ENCODE measurements around the gene PXYLP1. TPM values are rescaled to one million over a fixed set of nuclear protein-coding genes. Genes with fewer than 3 reads are reported as not detected.
A peak's percentile ranks its signal among the peaks of the same experiment; 100 is the strongest.

PXYLP1 gene
- total and polyA plus RNA-seq, 9 of the 15 experiments (the other 6 are each of a cell fraction or from before 2014, with no cell fraction given) = 0.80 to 2.9 (median 1.3) TPM

DNA sequence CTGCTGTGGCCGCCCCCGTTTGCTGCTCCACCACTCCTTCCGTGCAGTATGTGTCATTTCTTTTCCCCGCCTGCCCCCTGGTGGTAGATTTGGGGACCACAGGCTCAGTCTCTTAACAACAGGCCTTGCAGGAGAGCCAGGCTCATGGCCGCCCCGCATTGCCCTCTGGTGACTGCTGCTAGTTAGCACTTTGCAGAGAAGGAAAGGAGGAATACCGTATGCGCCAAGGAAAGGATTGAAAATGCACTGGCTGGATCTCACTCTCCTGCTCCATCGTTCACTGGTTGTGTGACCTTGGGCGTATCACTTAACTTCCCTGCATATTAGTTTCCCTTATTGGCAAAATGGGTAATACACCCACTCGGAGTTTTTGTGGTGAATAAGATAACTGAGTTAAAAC lies 39.3 kb upstream of the PXYLP1 start (continued):
- TF ChIP-seq, protein P1, sequence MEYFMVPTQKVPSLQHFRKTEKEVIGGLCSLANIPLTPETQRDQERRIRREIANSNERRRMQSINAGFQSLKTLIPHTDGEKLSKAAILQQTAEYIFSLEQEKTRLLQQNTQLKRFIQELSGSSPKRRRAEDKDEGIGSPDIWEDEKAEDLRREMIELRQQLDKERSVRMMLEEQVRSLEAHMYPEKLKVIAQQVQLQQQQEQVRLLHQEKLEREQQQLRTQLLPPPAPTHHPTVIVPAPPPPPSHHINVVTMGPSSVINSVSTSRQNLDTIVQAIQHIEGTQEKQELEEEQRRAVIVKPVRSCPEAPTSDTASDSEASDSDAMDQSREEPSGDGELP (CRISPR knock-in tag; IDR thresholded peaks at IDR 0.05; ENCODE audit: borderline replicate concordance) = peak; percentile 47; the same call in 1 of the 2 replicates
- no peak for TF ChIP-seq OTX1 (CRISPR knock-in tag; IDR thresholded peaks at IDR 0.05)
- TF ChIP-seq CXXC5 (CRISPR knock-in tag; IDR thresholded peaks at IDR 0.05) = no peak
- TF ChIP-seq SMAD4 (CRISPR knock-in tag; conservative IDR thresholded peaks at IDR 0.05) = no peak
- no peak for TF ChIP-seq KLF1 (tag; IDR thresholded peaks at IDR 0.05)
- TF ChIP-seq ZNF41 (CRISPR knock-in tag; conservative IDR thresholded peaks at IDR 0.05) = no peak
- TF ChIP-seq, protein P2, sequence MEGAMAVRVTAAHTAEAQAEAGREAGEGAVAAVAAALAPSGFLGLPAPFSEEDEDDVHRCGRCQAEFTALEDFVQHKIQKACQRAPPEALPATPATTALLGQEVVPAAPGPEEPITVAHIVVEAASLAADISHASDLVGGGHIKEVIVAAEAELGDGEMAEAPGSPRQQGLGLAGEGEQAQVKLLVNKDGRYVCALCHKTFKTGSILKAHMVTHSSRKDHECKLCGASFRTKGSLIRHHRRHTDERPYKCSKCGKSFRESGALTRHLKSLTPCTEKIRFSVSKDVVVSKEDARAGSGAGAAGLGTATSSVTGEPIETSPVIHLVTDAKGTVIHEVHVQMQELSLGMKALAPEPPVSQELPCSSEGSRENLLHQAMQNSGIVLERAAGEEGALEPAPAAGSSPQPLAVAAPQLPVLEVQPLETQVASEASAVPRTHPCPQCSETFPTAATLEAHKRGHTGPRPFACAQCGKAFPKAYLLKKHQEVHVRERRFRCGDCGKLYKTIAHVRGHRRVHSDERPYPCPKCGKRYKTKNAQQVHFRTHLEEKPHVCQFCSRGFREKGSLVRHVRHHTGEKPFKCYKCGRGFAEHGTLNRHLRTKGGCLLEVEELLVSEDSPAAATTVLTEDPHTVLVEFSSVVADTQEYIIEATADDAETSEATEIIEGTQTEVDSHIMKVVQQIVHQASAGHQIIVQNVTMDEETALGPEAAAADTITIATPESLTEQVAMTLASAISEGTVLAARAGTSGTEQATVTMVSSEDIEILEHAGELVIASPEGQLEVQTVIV (CRISPR knock-in tag; IDR thresholded peaks at IDR 0.05; ENCODE audit: borderline replicate concordance) = no peak
- TF ChIP-seq SMARCA5 (IDR thresholded peaks at IDR 0.05) = no peak
- no peak for TF ChIP-seq RNF2 (IDR thresholded peaks at IDR 0.05)
- TF ChIP-seq IRF2 (CRISPR knock-in tag; IDR thresholded peaks at IDR 0.05) = no peak
- TF ChIP-seq ZNF764 (CRISPR knock-in tag; IDR thresholded peaks at IDR 0.05; ENCODE audit: low read depth) = no peak
- TF ChIP-seq, protein P3, sequence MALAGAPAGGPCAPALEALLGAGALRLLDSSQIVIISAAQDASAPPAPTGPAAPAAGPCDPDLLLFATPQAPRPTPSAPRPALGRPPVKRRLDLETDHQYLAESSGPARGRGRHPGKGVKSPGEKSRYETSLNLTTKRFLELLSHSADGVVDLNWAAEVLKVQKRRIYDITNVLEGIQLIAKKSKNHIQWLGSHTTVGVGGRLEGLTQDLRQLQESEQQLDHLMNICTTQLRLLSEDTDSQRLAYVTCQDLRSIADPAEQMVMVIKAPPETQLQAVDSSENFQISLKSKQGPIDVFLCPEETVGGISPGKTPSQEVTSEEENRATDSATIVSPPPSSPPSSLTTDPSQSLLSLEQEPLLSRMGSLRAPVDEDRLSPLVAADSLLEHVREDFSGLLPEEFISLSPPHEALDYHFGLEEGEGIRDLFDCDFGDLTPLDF (CRISPR knock-in tag; IDR thresholded peaks at IDR 0.05) = no peak
- no peak for TF ChIP-seq HNRNPK (IDR thresholded peaks at IDR 0.05; ENCODE audit: low read depth, low read length, poor library complexity, severe bottlenecking)
- no peak; the same call in 1 of the 2 replicates for TF ChIP-seq MYNN (IDR thresholded peaks at IDR 0.05)
- TF ChIP-seq MYNN (CRISPR knock-in tag; IDR thresholded peaks at IDR 0.05) = no peak
- no peak for TF ChIP-seq ZKSCAN1 (IDR thresholded peaks at IDR 0.05; ENCODE audit: low read depth, low read length)
- TF ChIP-seq, protein P4, sequence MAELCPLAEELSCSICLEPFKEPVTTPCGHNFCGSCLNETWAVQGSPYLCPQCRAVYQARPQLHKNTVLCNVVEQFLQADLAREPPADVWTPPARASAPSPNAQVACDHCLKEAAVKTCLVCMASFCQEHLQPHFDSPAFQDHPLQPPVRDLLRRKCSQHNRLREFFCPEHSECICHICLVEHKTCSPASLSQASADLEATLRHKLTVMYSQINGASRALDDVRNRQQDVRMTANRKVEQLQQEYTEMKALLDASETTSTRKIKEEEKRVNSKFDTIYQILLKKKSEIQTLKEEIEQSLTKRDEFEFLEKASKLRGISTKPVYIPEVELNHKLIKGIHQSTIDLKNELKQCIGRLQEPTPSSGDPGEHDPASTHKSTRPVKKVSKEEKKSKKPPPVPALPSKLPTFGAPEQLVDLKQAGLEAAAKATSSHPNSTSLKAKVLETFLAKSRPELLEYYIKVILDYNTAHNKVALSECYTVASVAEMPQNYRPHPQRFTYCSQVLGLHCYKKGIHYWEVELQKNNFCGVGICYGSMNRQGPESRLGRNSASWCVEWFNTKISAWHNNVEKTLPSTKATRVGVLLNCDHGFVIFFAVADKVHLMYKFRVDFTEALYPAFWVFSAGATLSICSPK (IDR thresholded peaks at IDR 0.05; ENCODE audit: borderline replicate concordance) = no peak
- no peak for TF ChIP-seq ZNF444 (CRISPR knock-in tag; IDR thresholded peaks at IDR 0.05)
- TF ChIP-seq HLTF (IDR thresholded peaks at IDR 0.05) = no peak
- TF ChIP-seq SMAD2 (IDR thresholded peaks at IDR 0.05; ENCODE audit: low read depth, low read length) = no peak
- TF ChIP-seq MTA1 (IDR thresholded peaks at IDR 0.05; ENCODE audit: borderline replicate concordance) = no peak
- TF ChIP-seq STAT5B (CRISPR knock-in tag; IDR thresholded peaks at IDR 0.05) = no peak
- peak; percentile 61 for TF ChIP-seq CC2D1A (IDR thresholded peaks at IDR 0.05)
- no peak for TF ChIP-seq BRD9 (IDR thresholded peaks at IDR 0.05; ENCODE audit: low read depth, partially characterized antibody)
- no peak for TF ChIP-seq U2AF1 (optimal IDR thresholded peaks at IDR 0.05; ENCODE audit: low read depth, low read length)

Measured in K562 (cell line).